Measurements from ENCODE around the gene FMOD.
A peak's percentile ranks its signal among the peaks of the same experiment; 100 is the strongest.

The FMOD gene

GRCh38 chr1:203346060-203346768, 4.7 kb downstream of the FMOD start:
- Mint-ChIP-seq H3K4me1 (ENCODE audit: low read depth) (peaks cover 16% of the 10 kb centered on the region), H3K4me3 (no peak overlapping the region), H3K36me3 (no peaks in the 10 kb centered on the region), H3K27me3 (peaks cover 17% of the 10 kb centered on the region), H3K27ac (no peak overlapping the region), H3K9me3 (ENCODE audit: low read depth) (no peaks in the 10 kb centered on the region)

GRCh38 chr1:203343956-203344754, 6.8 kb downstream of the FMOD start:
- no peaks in the 10 kb centered on the region for H3K36me3 Mint-ChIP-seq
- H3K9me3 Mint-ChIP-seq (ENCODE audit: low read depth), result no peaks in the 10 kb centered on the region
- H3K4me3 Mint-ChIP-seq, result no peak overlapping the region
- peaks cover 17% of the 10 kb centered on the region for H3K4me1 Mint-ChIP-seq (ENCODE audit: low read depth)
- H3K27ac Mint-ChIP-seq, result no peak overlapping the region
- H3K27me3 Mint-ChIP-seq, result peaks cover 14% of the 10 kb centered on the region

- H3K36me3 Mint-ChIP-seq, result no peaks in the 10 kb centered on the region
- peak overlapping the region; percentile 54 for H3K4me3 Mint-ChIP-seq
- H3K9me3 Mint-ChIP-seq (ENCODE audit: low read depth), result no peaks in the 10 kb centered on the region
- no peak overlapping the region for H3K27ac Mint-ChIP-seq
- H3K27me3 Mint-ChIP-seq, result peaks cover 7% of the 10 kb centered on the region
- peaks cover 21% of the 10 kb centered on the region for H3K4me1 Mint-ChIP-seq (ENCODE audit: low read depth)
Measured at GRCh38 chr1:203342192-203342940, 8.6 kb downstream of the FMOD start.

- H3K4me3 Mint-ChIP-seq, result no peak overlapping the region
- H3K27ac Mint-ChIP-seq, result no peak overlapping the region
- H3K4me1 Mint-ChIP-seq (ENCODE audit: low read depth), result peaks cover 29% of the 10 kb centered on the region
- peaks cover 4% of the 10 kb centered on the region for H3K27me3 Mint-ChIP-seq
- no peaks in the 10 kb centered on the region for H3K9me3 Mint-ChIP-seq (ENCODE audit: low read depth)
- H3K36me3 Mint-ChIP-seq, result no peaks in the 10 kb centered on the region
Measured at GRCh38 chr1:203340112-203340790, 10.7 kb downstream of the FMOD start.

GRCh38 chr1:203338335-203339036, 12.4 kb downstream of the FMOD start:
- Mint-ChIP-seq H3K9me3 (ENCODE audit: low read depth) (no peaks in the 10 kb centered on the region), H3K27me3 (peaks cover 4% of the 10 kb centered on the region), H3K4me1 (ENCODE audit: low read depth) (peaks cover 29% of the 10 kb centered on the region), H3K36me3 (no peaks in the 10 kb centered on the region), H3K27ac (no peak overlapping the region), H3K4me3 (no peak overlapping the region)

GRCh38 chr1:203336097-203336496, 14.8 kb downstream of the FMOD start:
- Mint-ChIP-seq H3K4me3 (no peak overlapping the region), H3K36me3 (no peaks in the 10 kb centered on the region), H3K9me3 (ENCODE audit: low read depth) (no peaks in the 10 kb centered on the region), H3K27ac (no peak overlapping the region), H3K4me1 (ENCODE audit: low read depth) (peaks cover 19% of the 10 kb centered on the region), H3K27me3 (no peaks in the 10 kb centered on the region)

- H3K36me3 Mint-ChIP-seq, result no peaks in the 10 kb centered on the region
- peaks cover 19% of the 10 kb centered on the region for H3K4me1 Mint-ChIP-seq (ENCODE audit: low read depth)
- H3K27ac Mint-ChIP-seq, result no peak overlapping the region
- H3K27me3 Mint-ChIP-seq, result no peaks in the 10 kb centered on the region
- H3K4me3 Mint-ChIP-seq, result no peak overlapping the region
- no peaks in the 10 kb centered on the region for H3K9me3 Mint-ChIP-seq (ENCODE audit: low read depth)
Measured at GRCh38 chr1:203335503-203335902, 15.4 kb downstream of the FMOD start.

- no peak overlapping the region for H3K27ac Mint-ChIP-seq
- no peaks in the 10 kb centered on the region for H3K27me3 Mint-ChIP-seq
- H3K4me1 Mint-ChIP-seq (ENCODE audit: low read depth), result peaks cover 30% of the 10 kb centered on the region
- H3K9me3 Mint-ChIP-seq (ENCODE audit: low read depth), result no peaks in the 10 kb centered on the region
- no peaks in the 10 kb centered on the region for H3K36me3 Mint-ChIP-seq
- no peak overlapping the region for H3K4me3 Mint-ChIP-seq
Measured at GRCh38 chr1:203331224-203331623, 19.7 kb downstream of the FMOD start.

GRCh38 chr1:203328714-203329122, 22.2 kb downstream of the FMOD start:
- Mint-ChIP-seq H3K9me3 (ENCODE audit: low read depth) (no peaks in the 10 kb centered on the region), H3K4me3 (no peak overlapping the region), H3K27me3 (no peaks in the 10 kb centered on the region), H3K4me1 (ENCODE audit: low read depth) (peaks cover 47% of the 10 kb centered on the region), H3K36me3 (no peaks in the 10 kb centered on the region), H3K27ac (peak overlapping the region; percentile 95)

GRCh38 chr1:203327684-203328457, 23.1 kb downstream of the FMOD start:
- H3K9me3 Mint-ChIP-seq (ENCODE audit: low read depth), result no peaks in the 10 kb centered on the region
- no peaks in the 10 kb centered on the region for H3K27me3 Mint-ChIP-seq
- no peaks in the 10 kb centered on the region for H3K36me3 Mint-ChIP-seq
- peak overlapping the region; percentile 95 for H3K27ac Mint-ChIP-seq
- peaks cover 55% of the 10 kb centered on the region for H3K4me1 Mint-ChIP-seq (ENCODE audit: low read depth)
- H3K4me3 Mint-ChIP-seq, result peak overlapping the region; percentile 86

GRCh38 chr1:203326830-203327683, 23.9 kb downstream of the FMOD start:
- H3K4me3 Mint-ChIP-seq, result peak overlapping the region; percentile 86
- no peaks in the 10 kb centered on the region for H3K27me3 Mint-ChIP-seq
- peak overlapping the region; percentile 95 for H3K27ac Mint-ChIP-seq
- peaks cover 63% of the 10 kb centered on the region for H3K4me1 Mint-ChIP-seq (ENCODE audit: low read depth)
- no peaks in the 10 kb centered on the region for H3K36me3 Mint-ChIP-seq
- H3K9me3 Mint-ChIP-seq (ENCODE audit: low read depth), result no peaks in the 10 kb centered on the region

- Mint-ChIP-seq H3K4me1 (ENCODE audit: low read depth) (peaks cover 78% of the 10 kb centered on the region), H3K9me3 (ENCODE audit: low read depth) (no peaks in the 10 kb centered on the region), H3K27ac (peak overlapping the region; percentile 68), H3K36me3 (no peaks in the 10 kb centered on the region), H3K27me3 (no peaks in the 10 kb centered on the region), H3K4me3 (peak overlapping the region; percentile 86)
Measured at GRCh38 chr1:203325418-203326091, 25.4 kb downstream of the FMOD start.

All from activated naive CD8-positive, alpha-beta T cell (primary cell).